Measurements from ENCODE around the gene SHLD3. TPM values are rescaled to one million over a fixed set of nuclear protein-coding genes. Genes with fewer than 3 reads are reported as not detected.
"Not testable (repeated sequence)": the region's sequence is repeated elsewhere in the genome, so short reads cannot be mapped to it uniquely, and the experiment has no call there.

The SHLD3 gene
- total RNA-seq, 1 experiment from 2014 or later: 2.8 TPM

DNA sequence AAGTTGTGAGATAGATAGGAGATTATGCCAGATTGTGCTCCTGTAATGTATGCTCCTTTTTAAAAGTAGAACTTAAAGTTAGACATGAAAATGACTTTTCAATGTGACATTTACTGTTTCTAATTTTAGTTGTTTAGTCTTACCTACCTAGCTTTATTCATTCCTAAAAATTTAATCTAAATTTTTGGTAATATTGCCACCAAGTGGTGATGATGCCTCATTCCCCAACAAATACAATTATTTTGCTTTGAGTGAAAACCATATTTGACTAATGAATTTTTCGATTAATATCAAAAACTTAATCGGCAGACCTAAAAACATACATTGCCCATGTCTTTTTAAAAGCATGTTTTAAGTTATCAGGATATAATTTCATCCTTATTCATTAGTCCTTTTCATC lies 36.1 kb upstream of the SHLD3 start:
- Histone ChIP-seq H3K27ac (ENCODE audit: low read depth, low read length) (no peak overlapping the region), H3K9me3 (ENCODE audit: control insufficient read depth in 1 of 2, insufficient read depth in 1 of 2, low read depth in 1 of 2, low read length in 2 of 2) (no peaks in the 10 kb centered on the region), H3K27me3 (ENCODE audit: insufficient read depth, low read length) (no peaks in the 10 kb centered on the region), H2AFZ (ENCODE audit: low read depth, low read length, poor library complexity, severe bottlenecking) (no peak overlapping the region), H3K4me3 (replicated peaks in 1 of 2; ENCODE audit: low read depth in 1 of 2, low read length in 2 of 2) (no peak overlapping the region), H4K20me1 (ENCODE audit: insufficient read depth) (no peaks in the 10 kb centered on the region), H3K36me3 (ENCODE audit: control insufficient read depth in 1 of 2, insufficient read depth in 2 of 2, low read length in 2 of 2) (peaks cover 32 to 37% of the 10 kb centered on the region in 2 experiments), H3K4me2 (ENCODE audit: low read length) (no peak overlapping the region), H3K9ac (ENCODE audit: low read length) (no peak overlapping the region), H3K79me2 (ENCODE audit: insufficient read depth, low read length) (no peaks in the 10 kb centered on the region), H3K9me2 (ENCODE audit: insufficient read depth) (no peaks in the 10 kb centered on the region), H3K4me1 (ENCODE audit: control insufficient read depth in 1 of 2, insufficient read depth in 2 of 2, low read length in 2 of 2) (no peaks in the 10 kb centered on the region)
- no peak for TF ChIP-seq ZFX (IDR thresholded peaks at IDR 0.05)
- TF ChIP-seq CEBPB (IDR thresholded peaks at IDR 0.05; ENCODE audit: low read depth): no peak
- TF ChIP-seq, protein P1, sequence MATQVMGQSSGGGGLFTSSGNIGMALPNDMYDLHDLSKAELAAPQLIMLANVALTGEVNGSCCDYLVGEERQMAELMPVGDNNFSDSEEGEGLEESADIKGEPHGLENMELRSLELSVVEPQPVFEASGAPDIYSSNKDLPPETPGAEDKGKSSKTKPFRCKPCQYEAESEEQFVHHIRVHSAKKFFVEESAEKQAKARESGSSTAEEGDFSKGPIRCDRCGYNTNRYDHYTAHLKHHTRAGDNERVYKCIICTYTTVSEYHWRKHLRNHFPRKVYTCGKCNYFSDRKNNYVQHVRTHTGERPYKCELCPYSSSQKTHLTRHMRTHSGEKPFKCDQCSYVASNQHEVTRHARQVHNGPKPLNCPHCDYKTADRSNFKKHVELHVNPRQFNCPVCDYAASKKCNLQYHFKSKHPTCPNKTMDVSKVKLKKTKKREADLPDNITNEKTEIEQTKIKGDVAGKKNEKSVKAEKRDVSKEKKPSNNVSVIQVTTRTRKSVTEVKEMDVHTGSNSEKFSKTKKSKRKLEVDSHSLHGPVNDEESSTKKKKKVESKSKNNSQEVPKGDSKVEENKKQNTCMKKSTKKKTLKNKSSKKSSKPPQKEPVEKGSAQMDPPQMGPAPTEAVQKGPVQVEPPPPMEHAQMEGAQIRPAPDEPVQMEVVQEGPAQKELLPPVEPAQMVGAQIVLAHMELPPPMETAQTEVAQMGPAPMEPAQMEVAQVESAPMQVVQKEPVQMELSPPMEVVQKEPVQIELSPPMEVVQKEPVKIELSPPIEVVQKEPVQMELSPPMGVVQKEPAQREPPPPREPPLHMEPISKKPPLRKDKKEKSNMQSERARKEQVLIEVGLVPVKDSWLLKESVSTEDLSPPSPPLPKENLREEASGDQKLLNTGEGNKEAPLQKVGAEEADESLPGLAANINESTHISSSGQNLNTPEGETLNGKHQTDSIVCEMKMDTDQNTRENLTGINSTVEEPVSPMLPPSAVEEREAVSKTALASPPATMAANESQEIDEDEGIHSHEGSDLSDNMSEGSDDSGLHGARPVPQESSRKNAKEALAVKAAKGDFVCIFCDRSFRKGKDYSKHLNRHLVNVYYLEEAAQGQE (IDR thresholded peaks at IDR 0.05; ENCODE audit: low read depth): no peak
- no peak for TF ChIP-seq CBX3 (IDR thresholded peaks at IDR 0.05; ENCODE audit: low read depth)
- DNase-seq (ENCODE audit: low read depth, low spot score) (no peak), ATAC-seq (no peak)
- no TSS peak for BruUV-seq (replicated peaks)
- ChIA-PET CTCF (interaction anchor here (0.8 kb wide), 1 partner anchor 778 kb away, joined by 3 read pairs; no protein-coding TSS in a partner anchor), RAD21 (ENCODE audit: low non-redundant PET in 1 of 2, low total read pairs in 2 of 2, uncharacterized antibody in 2 of 2, unreplicated experiment in 2 of 2) (no interaction called here), POLR2A (no interaction called here)
- intact Hi-C loops (cut with micrococcal nuclease): loop anchor here (10.0 kb wide), 1 partner anchor 774 kb away; no protein-coding TSS in a partner anchor

DNA sequence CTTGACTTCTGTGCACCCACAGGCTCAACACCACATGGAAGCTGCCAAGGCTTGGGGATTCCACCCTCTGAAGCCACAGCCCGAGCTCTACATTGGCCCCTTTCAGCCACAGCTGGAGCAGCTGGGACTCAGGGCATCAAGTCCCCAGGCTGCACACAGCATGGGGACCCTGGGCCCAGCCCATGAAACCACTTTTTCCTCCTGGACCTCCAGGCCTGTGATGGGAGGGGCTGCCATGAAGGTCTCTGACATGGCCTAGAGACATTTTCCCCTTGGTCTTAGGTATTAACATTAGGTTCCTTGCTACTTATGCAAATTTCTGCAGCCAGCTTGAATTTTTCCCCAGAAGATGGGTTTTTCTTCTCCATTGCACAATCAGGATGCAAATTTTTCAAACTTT lies 23.1 kb upstream of the SHLD3 start:
- H3K9me3 ChIP-seq (ENCODE audit: control insufficient read depth in 1 of 2, insufficient read depth in 1 of 2, low read depth in 1 of 2, low read length in 2 of 2); H3K27ac ChIP-seq (ENCODE audit: low read depth, low read length); RAD21 ChIA-PET (ENCODE audit: low non-redundant PET in 1 of 2, low total read pairs in 2 of 2, uncharacterized antibody in 2 of 2, unreplicated experiment in 2 of 2); H3K27me3 ChIP-seq (ENCODE audit: insufficient read depth, low read length); H3K9me2 ChIP-seq (ENCODE audit: insufficient read depth); intact Hi-C loops (cut with micrococcal nuclease); ATAC-seq; DNase-seq (ENCODE audit: low read depth, low spot score); BruUV-seq (replicated peaks); H3K4me2 ChIP-seq (ENCODE audit: low read length); H2AFZ ChIP-seq (ENCODE audit: low read depth, low read length, poor library complexity, severe bottlenecking); H3K36me3 ChIP-seq (ENCODE audit: control insufficient read depth in 1 of 2, insufficient read depth in 2 of 2, low read length in 2 of 2); H3K4me3 ChIP-seq (replicated peaks in 1 of 2; ENCODE audit: low read depth in 1 of 2, low read length in 2 of 2); H3K79me2 ChIP-seq (ENCODE audit: insufficient read depth, low read length); H3K9ac ChIP-seq (ENCODE audit: low read length); H4K20me1 ChIP-seq (ENCODE audit: insufficient read depth); CTCF ChIA-PET; POLR2A ChIA-PET; H3K4me1 ChIP-seq (ENCODE audit: control insufficient read depth in 1 of 2, insufficient read depth in 2 of 2, low read length in 2 of 2): not testable (repeated sequence)
